Measurements from ENCODE around the gene OCA2.

Gene OCA2

DNA sequence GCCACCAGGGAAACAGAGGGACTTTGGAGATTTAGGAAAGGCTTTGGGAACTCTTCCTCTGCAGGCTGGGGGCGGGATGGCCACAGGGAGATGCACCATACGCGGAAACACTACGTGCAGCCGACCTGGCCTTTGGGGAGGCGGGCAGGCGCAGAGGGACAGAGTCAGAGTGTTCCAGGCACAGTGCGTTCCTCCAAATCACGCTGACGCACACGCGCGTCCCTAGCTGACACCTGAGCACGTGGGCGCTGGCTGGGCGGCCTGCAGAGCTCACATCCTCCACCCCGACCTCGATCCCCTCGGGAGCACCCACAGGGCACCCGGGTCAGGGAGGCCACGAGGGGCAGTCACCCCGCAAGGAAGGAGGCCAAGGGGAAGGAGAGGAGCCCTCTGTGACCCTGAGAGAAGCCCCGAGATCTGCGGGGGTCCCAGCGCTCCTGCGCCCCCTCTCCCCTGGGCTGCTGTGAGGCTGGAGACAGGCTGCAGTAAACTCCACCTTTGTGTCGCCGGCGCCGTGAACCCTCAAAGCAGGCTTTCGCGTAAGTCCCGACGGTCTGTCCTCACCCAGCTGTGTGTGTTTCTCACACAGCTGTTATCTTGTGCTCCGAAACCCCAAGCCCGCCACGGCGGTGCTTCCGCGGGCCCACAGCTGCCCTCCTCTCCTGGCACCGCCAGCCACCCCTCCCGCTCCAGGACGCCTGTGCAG, 196.3 kb downstream of the OCA2 start:
- no peak for TF ChIP-seq TAF1 (IDR thresholded peaks at IDR 0.05; ENCODE audit: borderline replicate concordance, insufficient read depth, low read length)
- TF ChIP-seq SIN3A (IDR thresholded peaks at IDR 0.05; ENCODE audit: borderline replicate concordance, insufficient read depth, low read length), result no peak
- no peak for TF ChIP-seq FOXP2 (optimal IDR thresholded peaks at IDR 0.05; ENCODE audit: borderline replicate concordance, extremely low read depth, extremely low read length, insufficient read depth)
- TF ChIP-seq, protein P1, sequence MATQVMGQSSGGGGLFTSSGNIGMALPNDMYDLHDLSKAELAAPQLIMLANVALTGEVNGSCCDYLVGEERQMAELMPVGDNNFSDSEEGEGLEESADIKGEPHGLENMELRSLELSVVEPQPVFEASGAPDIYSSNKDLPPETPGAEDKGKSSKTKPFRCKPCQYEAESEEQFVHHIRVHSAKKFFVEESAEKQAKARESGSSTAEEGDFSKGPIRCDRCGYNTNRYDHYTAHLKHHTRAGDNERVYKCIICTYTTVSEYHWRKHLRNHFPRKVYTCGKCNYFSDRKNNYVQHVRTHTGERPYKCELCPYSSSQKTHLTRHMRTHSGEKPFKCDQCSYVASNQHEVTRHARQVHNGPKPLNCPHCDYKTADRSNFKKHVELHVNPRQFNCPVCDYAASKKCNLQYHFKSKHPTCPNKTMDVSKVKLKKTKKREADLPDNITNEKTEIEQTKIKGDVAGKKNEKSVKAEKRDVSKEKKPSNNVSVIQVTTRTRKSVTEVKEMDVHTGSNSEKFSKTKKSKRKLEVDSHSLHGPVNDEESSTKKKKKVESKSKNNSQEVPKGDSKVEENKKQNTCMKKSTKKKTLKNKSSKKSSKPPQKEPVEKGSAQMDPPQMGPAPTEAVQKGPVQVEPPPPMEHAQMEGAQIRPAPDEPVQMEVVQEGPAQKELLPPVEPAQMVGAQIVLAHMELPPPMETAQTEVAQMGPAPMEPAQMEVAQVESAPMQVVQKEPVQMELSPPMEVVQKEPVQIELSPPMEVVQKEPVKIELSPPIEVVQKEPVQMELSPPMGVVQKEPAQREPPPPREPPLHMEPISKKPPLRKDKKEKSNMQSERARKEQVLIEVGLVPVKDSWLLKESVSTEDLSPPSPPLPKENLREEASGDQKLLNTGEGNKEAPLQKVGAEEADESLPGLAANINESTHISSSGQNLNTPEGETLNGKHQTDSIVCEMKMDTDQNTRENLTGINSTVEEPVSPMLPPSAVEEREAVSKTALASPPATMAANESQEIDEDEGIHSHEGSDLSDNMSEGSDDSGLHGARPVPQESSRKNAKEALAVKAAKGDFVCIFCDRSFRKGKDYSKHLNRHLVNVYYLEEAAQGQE (IDR thresholded peaks at IDR 0.05; ENCODE audit: insufficient read depth in 1 of 2, low read depth in 2 of 2, low read length in 2 of 2), result no peak
- no peak for TF ChIP-seq POLR2AphosphoS5 (IDR thresholded peaks at IDR 0.05; ENCODE audit: low read depth, low read length)

DNA sequence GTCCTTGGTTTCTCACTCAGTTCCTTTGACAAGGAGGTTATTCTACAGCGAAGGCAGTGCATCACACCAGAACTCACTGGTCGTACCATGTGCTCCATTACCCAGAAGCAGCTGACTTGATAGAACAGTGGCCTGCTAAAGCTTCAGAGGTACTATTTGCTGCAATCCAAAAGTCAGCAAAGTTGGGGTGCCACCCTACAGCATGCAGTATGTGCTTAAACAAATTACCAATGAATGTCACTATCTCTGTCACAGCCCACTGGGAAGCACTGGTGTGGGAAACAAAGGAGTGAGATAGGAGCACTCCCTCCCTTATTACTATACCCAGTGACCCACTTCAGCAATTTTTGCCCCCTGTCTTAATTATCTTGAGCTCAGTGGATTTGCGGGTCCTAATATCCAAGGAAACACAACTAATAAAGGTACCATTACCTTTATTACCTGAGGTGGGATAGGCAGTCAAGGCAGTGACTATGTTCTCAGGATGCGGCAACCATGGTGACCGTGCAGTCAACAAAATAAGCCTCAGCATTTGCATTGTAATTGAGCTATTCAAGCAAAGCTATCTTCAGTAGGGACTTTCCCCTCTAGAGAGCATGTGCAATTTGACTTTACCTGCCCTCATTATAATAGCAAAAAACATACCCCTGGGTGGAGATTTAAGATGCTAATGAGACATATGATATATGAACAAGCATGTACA, 199.4 kb downstream of the OCA2 start:
- TF ChIP-seq SIN3A (IDR thresholded peaks at IDR 0.05; ENCODE audit: borderline replicate concordance, insufficient read depth, low read length), result no peak
- TF ChIP-seq FOXP2 (optimal IDR thresholded peaks at IDR 0.05; ENCODE audit: borderline replicate concordance, extremely low read depth, extremely low read length, insufficient read depth), result no peak
- no peak for TF ChIP-seq TAF1 (IDR thresholded peaks at IDR 0.05; ENCODE audit: borderline replicate concordance, insufficient read depth, low read length)
- TF ChIP-seq POLR2AphosphoS5 (IDR thresholded peaks at IDR 0.05; ENCODE audit: low read depth, low read length), result no peak
- TF ChIP-seq, protein P1 (IDR thresholded peaks at IDR 0.05; ENCODE audit: insufficient read depth in 1 of 2, low read depth in 2 of 2, low read length in 2 of 2), result no peak

DNA sequence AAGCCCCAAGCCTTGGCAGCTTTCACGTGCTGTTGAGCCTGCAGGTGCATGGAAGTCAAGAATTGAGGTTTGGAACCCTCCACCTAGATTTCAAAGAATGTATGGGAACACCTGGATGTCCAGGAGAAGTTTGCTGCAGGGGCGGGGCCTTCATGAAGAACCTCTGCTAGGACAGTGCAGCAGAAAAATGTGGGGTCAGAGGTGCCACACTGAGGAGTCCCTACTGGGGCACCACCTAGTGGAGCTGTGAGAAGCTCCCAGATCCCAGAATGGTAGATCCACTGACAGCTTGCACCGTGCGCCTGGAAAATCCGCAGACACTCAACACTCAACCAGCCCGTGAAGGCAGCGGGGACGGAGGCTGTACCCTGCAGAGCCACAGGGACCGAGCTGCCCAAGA, 201.6 kb downstream of the OCA2 start:
- TF ChIP-seq POLR2AphosphoS5 (IDR thresholded peaks at IDR 0.05; ENCODE audit: low read depth, low read length) (no peak), FOXP2 (optimal IDR thresholded peaks at IDR 0.05; ENCODE audit: borderline replicate concordance, extremely low read depth, extremely low read length, insufficient read depth) (no peak), TAF1 (IDR thresholded peaks at IDR 0.05; ENCODE audit: borderline replicate concordance, insufficient read depth, low read length) (no peak), SIN3A (IDR thresholded peaks at IDR 0.05; ENCODE audit: borderline replicate concordance, insufficient read depth, low read length) (no peak)
- TF ChIP-seq, protein P1 (IDR thresholded peaks at IDR 0.05; ENCODE audit: insufficient read depth in 1 of 2, low read depth in 2 of 2, low read length in 2 of 2), result no peak

DNA sequence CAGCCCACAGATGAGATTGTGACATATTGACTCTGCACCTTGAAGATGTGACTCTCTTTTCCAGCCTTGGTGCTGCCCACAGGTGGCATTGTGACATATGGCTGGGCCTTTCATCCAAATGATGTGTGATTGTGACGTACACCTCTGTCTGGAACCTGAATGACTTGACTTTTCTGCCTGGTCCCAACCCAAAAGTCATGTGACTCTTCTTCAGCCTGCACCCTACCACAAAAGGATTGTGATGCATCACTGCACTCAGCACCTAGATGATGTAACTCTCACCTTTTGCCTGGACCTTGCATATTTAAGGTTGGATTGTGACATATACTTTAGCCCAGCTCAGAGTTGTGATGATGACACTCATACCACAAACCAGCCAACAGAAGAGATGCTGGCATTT, 204.5 kb downstream of the OCA2 start:
- TF ChIP-seq, protein P1 (IDR thresholded peaks at IDR 0.05; ENCODE audit: insufficient read depth in 1 of 2, low read depth in 2 of 2, low read length in 2 of 2), result no peak
- no peak for TF ChIP-seq TAF1 (IDR thresholded peaks at IDR 0.05; ENCODE audit: borderline replicate concordance, insufficient read depth, low read length)
- no peak for TF ChIP-seq POLR2AphosphoS5 (IDR thresholded peaks at IDR 0.05; ENCODE audit: low read depth, low read length)
- no peak for TF ChIP-seq FOXP2 (optimal IDR thresholded peaks at IDR 0.05; ENCODE audit: borderline replicate concordance, extremely low read depth, extremely low read length, insufficient read depth)
- TF ChIP-seq SIN3A (IDR thresholded peaks at IDR 0.05; ENCODE audit: borderline replicate concordance, insufficient read depth, low read length), result no peak

Data from PFSK-1 (cell line).